Measurements from ENCODE around the gene EEF2.

Gene EEF2

GRCh38 chr19:3986260-3987041 lies 1.2 kb upstream of the EEF2 start:
- no peak for DNase-seq (ENCODE audit: low read depth in 2 of 2, low spot score in 1 of 2)

GRCh38 chr19:3985643-3986259 lies 488 bp upstream of the EEF2 start:
- DNase-seq (ENCODE audit: low read depth in 2 of 2, low spot score in 1 of 2), result no peak

GRCh38 chr19:3984584-3984907 lies 717 bp downstream of the EEF2 start:
- no peak for DNase-seq (ENCODE audit: low read depth in 2 of 2, low spot score in 1 of 2)

GRCh38 chr19:3983936-3984583 lies 1.2 kb downstream of the EEF2 start:
- DNase-seq (ENCODE audit: low read depth in 2 of 2, low spot score in 1 of 2), result no peak

GRCh38 chr19:3983542-3983914 lies 1.7 kb downstream of the EEF2 start:
- no peak for DNase-seq (ENCODE audit: low read depth in 2 of 2, low spot score in 1 of 2)

GRCh38 chr19:3982701-3983541 lies 2.3 kb downstream of the EEF2 start:
- DNase-seq (ENCODE audit: low read depth in 2 of 2, low spot score in 1 of 2), result no peak

GRCh38 chr19:3981736-3982681 lies 3.3 kb downstream of the EEF2 start:
- no peak for DNase-seq (ENCODE audit: low read depth in 2 of 2, low spot score in 1 of 2)

GRCh38 chr19:3981373-3981735 lies 3.9 kb downstream of the EEF2 start:
- no peak for DNase-seq (ENCODE audit: low read depth in 2 of 2, low spot score in 1 of 2)

GRCh38 chr19:3980353-3981251 lies 4.7 kb downstream of the EEF2 start:
- no peak for DNase-seq (ENCODE audit: low read depth in 2 of 2, low spot score in 1 of 2)

- no peak for DNase-seq (ENCODE audit: low read depth in 2 of 2, low spot score in 1 of 2)
Observed at GRCh38 chr19:3979674-3980352, 5.5 kb downstream of the EEF2 start.

- no peak for DNase-seq (ENCODE audit: low read depth in 2 of 2, low spot score in 1 of 2)
Observed at GRCh38 chr19:3979289-3979673, 6.0 kb downstream of the EEF2 start.

- DNase-seq (ENCODE audit: low read depth in 2 of 2, low spot score in 1 of 2), result no peak
Observed at GRCh38 chr19:3978145-3978544, 7.1 kb downstream of the EEF2 start.

GRCh38 chr19:3977242-3978143 lies 7.8 kb downstream of the EEF2 start:
- no peak for DNase-seq (ENCODE audit: low read depth in 2 of 2, low spot score in 1 of 2)

GRCh38 chr19:3976495-3977241 lies 8.6 kb downstream of the EEF2 start:
- DNase-seq (ENCODE audit: low read depth in 2 of 2, low spot score in 1 of 2), result no peak

GRCh38 chr19:3975637-3976087 lies 9.6 kb downstream of the EEF2 start:
- no peak for DNase-seq (ENCODE audit: low read depth in 2 of 2, low spot score in 1 of 2)

GRCh38 chr19:3975144-3975543 lies 10.1 kb downstream of the EEF2 start:
- DNase-seq (ENCODE audit: low read depth in 2 of 2, low spot score in 1 of 2), result no peak

Data from stimulated activated CD8-positive, alpha-beta memory T cell treated with anti-CD3 and anti-CD28 coated beads, Interleukin-4, amount 100 ng/mL, for 1 hour (primary cell).